ENCODE results near the gene PLCB4.

PLCB4 gene

DNA sequence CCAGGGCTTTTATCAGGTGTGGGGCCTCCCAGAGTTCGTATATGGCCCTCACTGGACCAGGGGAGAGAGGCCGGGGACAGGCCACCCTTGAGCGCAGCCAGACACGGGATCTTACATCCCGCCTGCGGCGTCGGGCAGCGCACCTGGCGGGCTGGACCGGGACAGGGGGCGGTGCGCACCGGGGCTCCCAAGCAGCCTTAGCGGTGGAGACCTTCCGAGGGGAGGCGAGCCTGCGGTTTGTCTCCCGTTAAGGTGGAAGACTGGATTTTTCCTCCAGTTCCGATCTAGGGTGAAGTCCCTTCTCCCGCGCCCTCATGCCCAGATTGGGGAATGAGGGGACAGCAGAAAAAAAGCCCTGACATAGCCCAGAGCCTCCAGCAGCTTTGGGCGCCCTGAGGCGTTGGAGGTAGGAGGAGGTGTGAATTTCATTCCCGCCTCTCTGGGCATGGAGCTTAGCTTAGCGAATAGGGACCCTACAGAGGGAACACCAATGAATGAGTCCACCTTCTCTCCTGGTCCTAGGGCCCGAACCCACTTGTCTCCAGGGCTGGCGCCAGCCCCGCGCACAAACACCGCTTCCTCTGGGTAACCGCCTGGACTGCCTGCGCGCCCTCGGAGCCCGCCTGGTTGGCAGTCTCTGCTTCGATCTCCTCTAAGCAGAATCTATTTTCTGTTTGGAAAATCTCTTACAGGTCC lies 438.8 kb downstream of the PLCB4 start:
- no peak for DNase-seq

DNA sequence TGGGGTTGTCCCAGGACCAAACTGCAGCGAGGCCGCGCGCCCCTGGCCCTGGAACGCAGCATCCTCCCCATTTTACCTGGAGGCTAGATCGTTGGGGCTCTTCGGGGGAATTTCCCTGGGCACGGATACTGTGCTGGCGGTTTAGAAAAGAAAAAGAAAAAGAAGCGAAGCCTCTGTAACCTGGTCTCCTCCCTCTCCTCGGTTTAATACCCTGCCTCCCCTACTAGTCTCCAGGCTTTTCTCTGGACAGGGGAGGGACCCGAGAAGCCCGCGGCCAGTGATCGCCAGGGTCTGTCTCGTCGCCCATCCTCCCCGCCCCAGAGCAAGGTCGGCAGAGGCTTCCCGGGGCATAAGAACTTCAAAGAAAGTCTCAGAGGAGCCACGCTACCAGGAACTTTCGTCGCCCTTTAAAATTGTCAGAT lies 439.4 kb downstream of the PLCB4 start:
- DNase-seq, result no peak

DNA sequence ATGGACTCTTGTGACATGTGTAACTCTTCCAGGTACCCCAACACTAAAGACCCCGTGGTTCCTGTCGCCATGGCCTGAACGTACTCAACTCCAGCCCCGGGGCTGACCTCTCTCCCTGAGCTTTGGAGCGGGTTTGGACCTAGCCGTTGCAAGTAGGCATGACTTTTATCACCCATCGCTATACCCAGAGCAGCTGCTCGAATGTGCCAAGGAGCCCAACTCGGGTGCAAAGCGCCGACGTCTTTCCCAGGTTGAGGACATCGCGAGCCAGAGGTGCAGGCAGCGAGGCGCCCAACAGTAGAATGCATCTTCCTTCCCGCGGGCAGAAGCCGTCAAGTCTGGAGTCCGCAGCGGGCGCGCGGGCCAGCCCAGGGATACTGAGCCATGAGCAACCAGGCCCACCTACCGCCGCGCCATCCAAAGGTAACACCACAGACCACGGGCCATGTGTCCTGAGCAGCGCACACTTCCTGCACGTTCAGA lies 439.9 kb downstream of the PLCB4 start:
- DNase-seq, result no peak

GRCh38 chr20:9509246-9509645 lies 440.4 kb downstream of the PLCB4 start:
- no peak for DNase-seq

GRCh38 chr20:9510911-9511310 lies 442.0 kb downstream of the PLCB4 start:
- no peak for DNase-seq

GRCh38 chr20:9514072-9514460 lies 445.2 kb downstream of the PLCB4 start:
- no peak for DNase-seq

GRCh38 chr20:9514461-9515213 lies 445.8 kb downstream of the PLCB4 start, which contains the start of gene LAMP5:
TSS of gene LAMP5 (plus strand) at chr20:9514590. CDS start at chr20:9514853, 263 bp downstream.
- DNase-seq, result no peak

DNA sequence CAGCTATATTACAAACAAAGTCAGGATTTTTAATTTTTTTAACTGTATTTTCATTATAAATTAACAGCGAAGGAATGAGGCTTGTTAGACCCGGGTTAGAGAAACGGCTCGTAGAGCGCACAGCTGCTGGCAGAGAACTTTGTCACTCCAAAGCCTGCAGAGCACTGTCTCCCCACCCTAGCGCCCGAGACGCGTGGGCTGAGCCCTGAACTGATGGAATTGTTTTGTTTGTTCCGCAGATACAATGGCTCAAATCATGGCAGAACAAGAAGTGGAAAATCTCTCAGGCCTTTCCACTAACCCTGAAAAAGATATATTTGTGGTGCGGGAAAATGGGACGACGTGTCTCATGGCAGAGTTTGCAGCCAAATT lies 446.3 kb downstream of the PLCB4 start:
- no peak for DNase-seq

GRCh38 chr20:9515741-9516233 lies 446.9 kb downstream of the PLCB4 start:
- DNase-seq, result no peak

DNA sequence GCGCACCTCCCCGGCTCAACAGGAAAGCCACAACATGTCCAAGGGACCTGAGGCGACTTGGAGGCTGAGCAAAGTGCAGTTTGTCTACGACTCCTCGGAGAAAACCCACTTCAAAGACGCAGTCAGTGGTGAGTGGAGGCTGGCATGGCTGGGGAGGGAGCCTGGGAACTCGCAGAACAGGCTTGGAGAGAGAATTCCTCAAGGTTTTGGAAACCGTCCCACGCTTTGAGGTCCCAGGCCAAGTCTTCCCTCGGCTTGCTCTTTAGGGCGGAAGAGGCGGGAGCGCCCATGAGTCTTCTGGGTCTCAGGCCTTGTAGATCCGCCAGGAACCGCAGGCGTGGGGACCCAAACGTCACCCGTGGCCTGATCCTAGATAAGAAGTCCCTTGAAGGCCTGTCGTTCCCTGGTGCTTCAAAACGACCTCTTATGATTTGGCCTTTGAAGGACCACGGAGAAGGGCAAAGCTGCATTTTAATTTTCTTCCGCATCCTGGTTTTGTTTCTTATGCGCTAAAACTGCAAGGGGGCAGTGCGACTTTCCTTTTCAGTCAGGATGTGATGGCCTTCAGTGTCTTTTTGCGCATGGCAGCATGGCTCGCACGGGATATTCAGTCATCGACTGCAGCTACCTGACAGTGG lies 447.5 kb downstream of the PLCB4 start:
- DNase-seq, result no peak

GRCh38 chr20:9517297-9518162 lies 448.6 kb downstream of the PLCB4 start:
- no peak for DNase-seq

- no peak for DNase-seq
Measured at GRCh38 chr20:9518576-9519175, 449.8 kb downstream of the PLCB4 start.

- DNase-seq, result no peak
Measured at GRCh38 chr20:9520086-9520485, 451.2 kb downstream of the PLCB4 start.

- DNase-seq, result no peak
Measured at GRCh38 chr20:9523636-9524035, 454.7 kb downstream of the PLCB4 start.

All from stimulated activated CD8-positive, alpha-beta memory T cell treated with anti-CD3 and anti-CD28 coated beads, Interleukin-4, amount 100 ng/mL, for 48 hours (primary cell).